Gastroesophageal sphincter (tissue), 3 donors: ENCODE data around the gene SCNN1A.

Experiments used
- EP300 ChIP-seq: sonication (generic); formaldehyde crosslinking; IDR thresholded peaks from one replicate; pipeline ENCODE4 v1.6.1; 2017; ENCODE audit warnings: antibody characterized with exemption, mild to moderate bottlenecking
- POLR2A ChIP-seq, 2 donors: fragments of 450-650 bp; IDR thresholded peaks; one replicate each; pipeline ENCODE4 v1.6.1; 2017; ENCODE audit warnings: antibody characterized with exemption in 2 of 2, mild to moderate bottlenecking in 2 of 2, moderate library complexity in 1 of 2
- POLR2AphosphoS5 ChIP-seq: sonication (generic); formaldehyde crosslinking; IDR thresholded peaks from one replicate; pipeline ENCODE4 v1.6.1; 2017; ENCODE audit warnings: antibody characterized with exemption
- TF ChIP-seq, protein P1 (sequence below), 4 experiments: fragments of 200-600 bp in 2 of 4; fragments of 450-650 bp in 2 of 4; sonication (generic) in 1 of 4; IDR thresholded peaks; one replicate each; pipeline ENCODE4 v1.5.1; 2017 to 2019; ENCODE audit warnings: antibody characterized with exemption in 4 of 4, mild to moderate bottlenecking in 2 of 4, moderate library complexity in 2 of 4

DNA sequence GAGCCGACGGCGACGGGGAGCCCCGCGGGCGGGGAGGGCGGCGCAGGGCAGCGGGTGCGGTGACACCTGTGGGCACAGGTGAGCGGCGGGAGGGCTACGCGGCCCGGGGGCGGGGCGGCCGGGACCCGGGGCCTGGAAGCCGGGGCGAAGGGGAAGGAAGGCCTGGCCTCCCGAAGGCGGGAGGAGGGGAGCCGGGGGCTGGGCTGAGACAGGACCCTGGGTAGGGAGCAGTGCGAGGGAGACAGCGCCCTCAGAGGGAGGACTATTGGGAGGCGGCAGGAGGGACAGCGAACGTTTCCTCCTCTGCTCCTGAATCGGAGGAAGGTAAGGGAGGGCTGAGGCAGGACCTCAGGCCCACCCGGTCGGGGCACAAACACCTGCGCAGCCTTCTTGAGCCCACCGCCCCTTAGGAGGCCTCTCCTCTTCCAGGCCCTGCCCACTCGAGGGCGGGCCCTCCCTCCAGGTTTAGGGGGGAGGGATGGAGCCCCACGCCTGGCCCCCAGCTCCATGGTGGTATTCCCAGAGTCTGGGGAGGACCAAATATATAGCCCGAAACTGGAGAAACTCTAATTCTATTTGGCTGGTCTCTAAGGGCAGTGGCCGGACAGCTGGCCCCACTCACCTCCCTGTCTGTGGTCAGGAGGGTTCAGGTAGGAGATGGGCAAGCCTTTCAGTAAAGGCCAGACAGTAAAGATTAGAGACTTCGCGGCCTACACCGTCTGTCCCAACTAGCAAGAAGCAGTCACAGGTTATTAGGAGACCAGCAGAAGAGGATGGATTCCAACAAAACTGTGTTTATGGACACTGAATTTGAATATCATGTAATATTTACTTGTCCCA, 64.4 kb downstream of the SCNN1A start:
- TF ChIP-seq, protein P1, sequence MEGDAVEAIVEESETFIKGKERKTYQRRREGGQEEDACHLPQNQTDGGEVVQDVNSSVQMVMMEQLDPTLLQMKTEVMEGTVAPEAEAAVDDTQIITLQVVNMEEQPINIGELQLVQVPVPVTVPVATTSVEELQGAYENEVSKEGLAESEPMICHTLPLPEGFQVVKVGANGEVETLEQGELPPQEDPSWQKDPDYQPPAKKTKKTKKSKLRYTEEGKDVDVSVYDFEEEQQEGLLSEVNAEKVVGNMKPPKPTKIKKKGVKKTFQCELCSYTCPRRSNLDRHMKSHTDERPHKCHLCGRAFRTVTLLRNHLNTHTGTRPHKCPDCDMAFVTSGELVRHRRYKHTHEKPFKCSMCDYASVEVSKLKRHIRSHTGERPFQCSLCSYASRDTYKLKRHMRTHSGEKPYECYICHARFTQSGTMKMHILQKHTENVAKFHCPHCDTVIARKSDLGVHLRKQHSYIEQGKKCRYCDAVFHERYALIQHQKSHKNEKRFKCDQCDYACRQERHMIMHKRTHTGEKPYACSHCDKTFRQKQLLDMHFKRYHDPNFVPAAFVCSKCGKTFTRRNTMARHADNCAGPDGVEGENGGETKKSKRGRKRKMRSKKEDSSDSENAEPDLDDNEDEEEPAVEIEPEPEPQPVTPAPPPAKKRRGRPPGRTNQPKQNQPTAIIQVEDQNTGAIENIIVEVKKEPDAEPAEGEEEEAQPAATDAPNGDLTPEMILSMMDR (IDR thresholded peaks at IDR 0.05) = no peak
- TF ChIP-seq POLR2A (IDR thresholded peaks at IDR 0.05) (no peak), POLR2AphosphoS5 (no peak), EP300 (no peak)
